HUES64 (cell line): ENCODE data around the gene RANBP17. TPM values are rescaled to one million over a fixed set of nuclear protein-coding genes. Genes with fewer than 3 reads are reported as not detected.
"Not testable (repeated sequence)": the region's sequence is repeated elsewhere in the genome, so short reads cannot be mapped to it uniquely, and the experiment has no call there.

Source experiments
- H3K27ac ChIP-seq: 2 replicates; pipeline ENCODE4 v1.7.0; 2013; ENCODE audit warnings: low read depth, low read length, inconsistent platforms
- H3K27me3 ChIP-seq: 2 replicates; pipeline ENCODE4 v1.6.1; 2013; ENCODE audit warnings: mild to moderate bottlenecking, low read length; ENCODE audit not compliant: insufficient read depth
- H3K36me3 ChIP-seq: 2 replicates; pipeline ENCODE4 v1.6.1; 2013; ENCODE audit warnings: mild to moderate bottlenecking, low read length; ENCODE audit not compliant: insufficient read depth
- H3K4me1 ChIP-seq: 2 replicates; pipeline ENCODE4 v1.6.1; 2013; ENCODE audit warnings: mild to moderate bottlenecking, low read length, moderate library complexity; ENCODE audit not compliant: insufficient read depth
- H3K4me3 ChIP-seq: 2 replicates; pipeline ENCODE4 v1.5.1; 2013; ENCODE audit warnings: mild to moderate bottlenecking, low read length, moderate library complexity
- H3K9ac ChIP-seq: 2 replicates; pipeline ENCODE4 v1.6.1; 2013; ENCODE audit warnings: mild to moderate bottlenecking, low read depth, low read length
- H3K9me3 ChIP-seq: 2 replicates; pipeline ENCODE4 v1.6.1; 2013; ENCODE audit warnings: low read depth, low read length; ENCODE audit not compliant: insufficient read depth
- WGBS: fragments of 150-250, 120-280 bp; methylation state at CpG from one replicate; pipeline ENCODE4 v1.1.7; 2013; ENCODE audit warnings: missing lambda C conversion rate; 5-methylcytosine and 5-hydroxymethylcytosine counted together
- polyA plus RNA-seq, 2 experiments: library from polyadenylated mRNA; stranded (reverse); fragments of 50-300 nt; gene quantifications; one replicate each; pipeline ENCODE4 v1.2.3, GENCODE V29; 2013

Gene RANBP17
- 4.7 TPM for polyA plus RNA-seq (2013, experiment 1 of 2)
- polyA plus RNA-seq (2013, experiment 2 of 2), result 4.9 TPM

DNA sequence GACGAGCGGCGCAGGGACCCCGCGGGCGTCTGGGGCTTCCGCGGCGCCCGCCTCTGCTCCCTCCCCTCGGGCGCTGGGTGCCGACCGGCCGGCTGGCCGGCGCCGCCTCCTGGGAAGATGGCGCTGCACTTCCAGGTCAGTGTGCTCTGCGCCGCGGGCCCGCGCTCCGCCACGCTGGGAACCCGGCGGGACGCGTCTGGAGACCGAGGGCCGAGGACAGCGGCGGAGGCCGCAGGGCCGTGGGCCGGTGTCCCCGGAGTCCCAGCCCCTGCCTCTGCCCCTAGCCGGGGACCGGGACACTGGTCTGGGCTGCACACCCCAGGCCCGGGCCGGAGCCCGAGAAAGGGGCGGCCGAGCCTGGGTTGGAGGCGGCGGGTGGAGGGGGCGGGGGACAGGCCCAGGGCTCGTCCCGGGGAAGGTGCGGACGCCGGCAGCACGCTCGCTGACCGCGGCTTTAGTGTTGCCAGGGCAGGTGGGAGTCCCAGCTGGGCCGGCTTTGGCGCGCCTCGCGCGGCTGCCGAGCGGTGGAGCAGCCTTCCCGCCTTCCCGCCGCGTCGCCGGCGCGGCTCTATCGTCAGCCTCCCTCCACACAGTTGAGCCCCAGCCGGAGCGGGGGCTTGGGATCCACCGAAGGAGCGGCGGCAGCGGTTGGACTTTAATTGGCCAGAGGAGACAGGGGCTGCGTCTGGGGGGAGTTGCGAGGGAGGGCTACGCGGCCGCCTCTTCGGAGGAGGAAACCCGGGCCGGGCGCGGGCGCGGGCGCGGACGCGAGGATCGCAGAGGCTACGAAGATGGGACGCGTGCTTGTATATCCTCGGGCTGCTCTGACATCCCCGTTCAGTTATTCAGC lies at the start of gene RANBP17:
Gene RANBP17, plus strand, starts transcription at position 102 of the 850 bp plus-strand sequence.
- WGBS, result under 1% methylated on average over 102 of the region's 102 CpGs
- peaks cover 7% of the 10 kb centered on the region; the same call in 1 of the 2 replicates for H3K4me1 ChIP-seq
- peak within 1 kb of the TSS; percentile 79 for H3K9ac ChIP-seq
- H3K36me3 ChIP-seq, result no peaks in the 10 kb centered on the region
- H3K4me3 ChIP-seq, result peak within 1 kb of the TSS; percentile 79
- peaks cover 13% of the 10 kb centered on the region for H3K9me3 ChIP-seq
- H3K27ac ChIP-seq, result peak within 1 kb of the TSS; percentile 72; the same call in 1 of the 2 replicates
- peaks cover 13% of the 10 kb centered on the region for H3K27me3 ChIP-seq

DNA sequence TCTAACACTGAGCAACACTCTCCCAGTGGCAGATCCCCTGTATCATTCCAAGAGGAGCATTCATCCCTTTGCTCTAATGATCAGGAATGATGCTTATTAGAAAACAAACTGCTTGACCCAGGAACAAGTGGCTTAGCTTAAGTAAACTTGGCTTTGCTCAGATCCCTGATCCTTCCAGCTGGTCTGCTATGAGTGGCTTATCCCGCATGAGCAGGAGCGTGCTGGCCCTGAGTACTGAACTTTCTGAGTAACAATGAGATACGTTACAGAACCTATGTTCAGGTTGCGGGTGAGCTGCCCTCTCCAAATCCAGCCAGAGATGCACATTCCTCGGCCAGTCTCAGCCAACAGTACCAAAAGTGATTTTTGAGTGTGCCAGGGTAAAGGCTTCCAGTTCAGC lies 48.6 kb upstream of the RANBP17 start:
- H3K4me1 ChIP-seq, result no peaks in the 10 kb centered on the region
- H3K36me3 ChIP-seq, result no peaks in the 10 kb centered on the region
- no peaks in the 10 kb centered on the region for H3K27me3 ChIP-seq
- no peak overlapping the region for H3K27ac ChIP-seq
- 89% methylated on average over 5 of the region's 5 CpGs for WGBS
- no peak overlapping the region for H3K4me3 ChIP-seq
- H3K9me3 ChIP-seq, result no peaks in the 10 kb centered on the region
- no peak overlapping the region for H3K9ac ChIP-seq

DNA sequence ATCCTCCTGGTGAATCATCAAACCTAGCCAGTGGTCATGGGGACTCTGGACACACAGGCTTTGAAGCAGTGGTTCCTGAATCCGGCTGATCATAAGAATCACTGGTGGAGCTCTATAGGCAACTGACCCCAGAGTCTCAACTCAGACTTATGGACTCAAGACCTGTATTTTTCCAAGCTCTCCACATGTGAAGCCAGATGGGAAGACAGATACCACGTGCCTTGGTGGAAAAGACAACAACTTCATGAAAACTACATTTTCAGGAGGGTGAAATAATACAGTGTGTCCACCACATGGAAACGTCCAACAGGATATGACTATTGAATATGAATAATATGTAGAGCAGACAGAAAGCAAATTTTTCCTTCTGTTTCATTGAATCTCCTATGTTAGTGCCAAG lies 44.6 kb upstream of the RANBP17 start:
- Histone ChIP-seq H3K9ac (no peak overlapping the region), H3K27me3 (no peaks in the 10 kb centered on the region), H3K4me3 (no peak overlapping the region), H3K9me3 (no peaks in the 10 kb centered on the region), H3K27ac (no peak overlapping the region), H3K36me3 (no peaks in the 10 kb centered on the region), H3K4me1 (no peaks in the 10 kb centered on the region)
- 96% methylated on average over 3 of the region's 3 CpGs for WGBS

DNA sequence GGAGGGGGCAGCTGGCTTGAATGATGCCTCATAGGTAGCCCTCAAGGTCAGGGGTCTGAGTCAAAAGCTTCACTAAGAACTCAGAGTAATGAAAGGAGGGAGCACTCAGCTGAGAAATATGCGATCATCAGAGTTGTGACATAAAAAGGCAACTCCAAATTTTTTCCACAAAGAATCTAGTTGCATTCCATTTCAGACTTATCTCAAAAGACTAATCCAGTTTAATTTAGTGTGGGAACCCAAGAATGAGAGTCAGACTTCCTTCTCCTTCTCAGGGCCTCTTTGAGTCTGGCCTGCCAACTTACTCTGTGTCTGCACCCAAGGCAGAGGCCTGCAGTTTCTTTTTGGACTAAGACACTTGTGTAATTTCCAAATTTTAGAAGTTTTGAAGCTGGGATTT lies 43.6 kb upstream of the RANBP17 start:
- Histone ChIP-seq H3K9me3 (no peaks in the 10 kb centered on the region), H3K27ac (no peak overlapping the region), H3K27me3 (no peaks in the 10 kb centered on the region), H3K9ac (no peak overlapping the region), H3K4me1 (no peaks in the 10 kb centered on the region), H3K36me3 (no peaks in the 10 kb centered on the region), H3K4me3 (no peak overlapping the region)
- WGBS, result 82% methylated on average over 1 of the region's 1 CpG

DNA sequence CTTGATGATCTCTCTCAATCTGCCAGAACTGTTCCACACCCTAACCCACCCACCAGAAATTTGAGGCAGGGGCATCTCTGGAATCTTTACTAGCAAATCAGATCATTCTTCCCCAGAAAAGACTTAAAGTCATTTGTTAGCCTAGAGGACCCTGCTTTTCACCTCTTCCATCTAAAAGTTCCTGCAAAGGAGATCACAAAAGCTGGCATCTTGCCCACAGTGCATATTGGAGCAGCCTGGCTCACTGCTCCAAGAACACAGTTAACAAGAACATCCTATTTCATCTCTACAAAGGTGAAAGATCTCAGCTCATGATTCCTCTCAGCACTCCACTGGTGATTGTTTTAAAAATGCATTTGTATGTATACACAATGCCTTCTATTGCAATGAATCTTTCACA lies 42.0 kb upstream of the RANBP17 start:
- Histone ChIP-seq H3K9me3 (peaks cover 3% of the 10 kb centered on the region), H3K27ac (no peak overlapping the region), H3K36me3 (no peaks in the 10 kb centered on the region), H3K4me1 (no peaks in the 10 kb centered on the region), H3K4me3 (no peak overlapping the region), H3K27me3 (no peaks in the 10 kb centered on the region), H3K9ac (no peak overlapping the region)

DNA sequence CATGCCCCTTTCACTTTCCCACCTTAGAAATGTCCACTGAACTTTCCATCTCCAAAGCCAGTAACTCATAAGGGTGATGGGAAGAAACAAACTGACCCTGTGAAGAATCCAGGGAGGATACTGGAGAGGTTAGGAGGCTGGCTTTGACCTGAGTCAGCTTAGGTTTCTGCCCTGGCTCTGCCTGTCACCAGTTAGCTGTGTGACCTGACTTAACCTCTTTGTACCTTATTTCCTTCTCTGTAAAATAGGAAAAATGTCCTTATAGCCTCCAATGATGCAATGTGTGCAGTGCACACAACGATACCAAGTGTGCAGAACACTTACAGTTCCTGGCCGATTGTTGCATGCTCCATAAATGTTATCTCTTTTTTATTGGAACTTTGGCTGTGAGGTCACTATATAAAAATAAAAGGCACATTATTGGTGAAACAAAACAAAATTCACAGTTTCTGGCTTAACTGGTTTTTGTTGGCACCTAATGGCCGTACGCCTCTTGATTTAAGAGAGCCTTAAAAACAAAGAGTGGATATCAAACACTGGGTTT lies 40.5 kb upstream of the RANBP17 start:
- Histone ChIP-seq H3K9ac (no peak overlapping the region), H3K27me3 (no peaks in the 10 kb centered on the region)

DNA sequence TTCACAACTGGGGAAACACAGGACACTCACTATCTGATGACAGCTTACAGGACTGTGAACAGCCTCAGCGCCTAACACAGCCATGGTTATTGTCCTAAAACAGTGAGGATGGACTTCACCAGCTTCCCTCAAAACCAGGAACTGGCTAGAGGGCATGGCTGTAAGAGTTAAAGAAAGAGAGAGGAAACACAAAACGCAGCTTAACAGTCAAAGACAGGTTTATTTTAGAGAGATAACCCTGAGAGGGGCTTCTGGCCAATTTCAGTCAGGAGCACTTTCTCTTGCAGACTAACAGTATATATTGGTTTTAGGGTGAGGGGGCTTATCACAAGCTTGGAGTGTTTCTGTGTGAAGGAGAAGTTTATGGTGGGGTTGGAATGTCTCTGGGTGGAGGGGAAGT lies 35.7 kb upstream of the RANBP17 start:
- H3K9me3 ChIP-seq, result peaks cover 25% of the 10 kb centered on the region
- H3K4me1 ChIP-seq, result no peaks in the 10 kb centered on the region
- no peak overlapping the region for H3K27ac ChIP-seq
- H3K36me3 ChIP-seq, result no peaks in the 10 kb centered on the region
- 90% methylated on average over 2 of the region's 2 CpGs for WGBS
- H3K27me3 ChIP-seq, result no peaks in the 10 kb centered on the region
- no peak overlapping the region for H3K4me3 ChIP-seq
- H3K9ac ChIP-seq, result no peak overlapping the region

More for the DNA sequence above, 40.5 kb upstream of the RANBP17 start:
- Histone ChIP-seq H3K9me3 (peaks cover 15% of the 10 kb centered on the region), H3K4me3 (no peak overlapping the region), H3K27ac (no peak overlapping the region), H3K36me3 (no peaks in the 10 kb centered on the region), H3K4me1 (no peaks in the 10 kb centered on the region)
- 95% methylated on average over 4 of the region's 4 CpGs for WGBS

DNA sequence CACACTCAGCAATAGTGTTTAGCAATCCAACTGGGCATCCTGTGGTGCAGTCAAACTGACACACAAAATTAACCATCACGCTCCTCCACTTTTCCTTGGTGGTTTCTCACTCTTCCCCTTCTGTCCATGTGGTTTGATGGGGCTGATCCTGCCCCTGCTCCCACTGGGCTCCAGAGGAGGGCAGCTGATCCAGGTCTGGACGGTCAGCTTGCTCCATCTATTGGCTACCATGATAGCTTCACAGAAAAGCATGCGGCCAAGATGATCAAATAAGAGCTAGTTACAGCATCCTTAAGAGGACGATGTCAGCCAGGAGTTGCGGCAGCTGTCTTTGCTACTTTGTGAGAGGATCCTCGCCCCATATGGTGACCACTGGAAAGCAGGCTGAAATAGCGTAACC lies 29.6 kb upstream of the RANBP17 start:
- H3K36me3 ChIP-seq, result no peaks in the 10 kb centered on the region
- H3K9ac ChIP-seq, result no peak overlapping the region
- WGBS, result 84% methylated on average over 7 of the region's 7 CpGs
- no peak overlapping the region for H3K27ac ChIP-seq
- H3K27me3 ChIP-seq, result no peaks in the 10 kb centered on the region
- peaks cover 4% of the 10 kb centered on the region; the same call in 1 of the 2 replicates for H3K9me3 ChIP-seq
- no peak overlapping the region for H3K4me3 ChIP-seq
- H3K4me1 ChIP-seq, result no peaks in the 10 kb centered on the region

DNA sequence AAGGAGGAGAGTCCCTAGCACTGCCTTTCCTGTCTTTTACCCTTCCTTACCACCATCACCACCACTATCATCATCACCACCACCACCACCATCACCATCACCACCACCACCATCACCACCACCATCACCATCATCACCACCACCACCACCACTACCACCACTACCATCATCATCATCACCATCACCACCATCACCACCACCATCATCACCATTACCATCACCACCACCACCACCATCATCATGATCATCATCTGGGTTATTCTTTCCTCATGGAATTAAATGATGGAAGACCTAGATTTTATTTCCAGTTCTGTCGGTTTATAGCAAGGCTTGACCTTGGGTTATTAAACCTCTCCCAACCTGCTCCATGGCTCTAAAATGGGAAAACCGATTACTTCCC lies 27.8 kb upstream of the RANBP17 start:
- H3K36me3 ChIP-seq, H3K27ac ChIP-seq, H3K27me3 ChIP-seq, H3K4me1 ChIP-seq, H3K4me3 ChIP-seq, H3K9ac ChIP-seq, H3K9me3 ChIP-seq: not testable (repeated sequence)
- 97% methylated on average over 2 of the region's 2 CpGs for WGBS

DNA sequence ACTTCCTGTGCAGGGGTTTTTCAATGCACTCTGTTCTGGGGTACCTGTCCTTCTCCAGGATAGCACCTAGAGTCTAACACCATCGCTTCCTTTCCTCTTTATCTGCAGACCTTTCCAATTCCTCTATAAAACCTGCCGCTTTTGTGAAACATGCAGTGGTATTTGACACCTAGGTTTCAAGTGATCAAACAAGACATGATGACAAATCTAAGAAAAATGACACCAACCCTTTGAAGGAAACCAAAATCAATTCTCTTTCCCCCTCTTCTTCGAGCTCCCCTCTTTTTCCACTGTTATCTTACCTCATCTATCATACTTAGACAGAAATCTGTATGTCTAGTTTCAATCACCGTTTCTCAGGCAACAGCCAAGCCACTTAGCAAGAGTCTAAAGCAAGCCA lies 25.6 kb upstream of the RANBP17 start:
- Histone ChIP-seq H3K4me1 (no peaks in the 10 kb centered on the region), H3K27ac (no peak overlapping the region), H3K27me3 (no peaks in the 10 kb centered on the region), H3K9me3 (no peaks in the 10 kb centered on the region), H3K4me3 (no peak overlapping the region), H3K36me3 (no peaks in the 10 kb centered on the region), H3K9ac (no peak overlapping the region)
- WGBS, result 82% methylated on average over 4 of the region's 4 CpGs

DNA sequence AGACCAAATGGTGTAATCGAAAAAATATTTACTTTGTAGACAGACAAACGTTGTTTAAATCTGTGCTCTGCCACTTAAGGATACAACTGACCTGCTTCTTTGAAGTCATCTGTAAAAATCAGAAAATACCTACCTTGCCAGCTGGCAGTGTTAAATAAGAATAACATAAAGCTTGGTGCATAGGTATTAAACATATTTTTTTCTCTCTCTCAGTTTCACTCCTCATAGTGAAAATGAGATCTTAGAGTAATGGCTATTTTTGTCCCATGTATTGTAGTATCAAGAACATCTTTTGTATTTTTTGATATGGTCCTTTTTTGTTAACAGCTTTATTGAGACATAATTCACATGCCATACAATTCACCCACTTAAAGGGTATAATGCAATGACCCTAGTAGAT lies 17.9 kb upstream of the RANBP17 start:
- H3K27me3 ChIP-seq, result no peaks in the 10 kb centered on the region
- no peak overlapping the region for H3K4me3 ChIP-seq
- no peaks in the 10 kb centered on the region for H3K9me3 ChIP-seq
- H3K4me1 ChIP-seq, result no peaks in the 10 kb centered on the region
- 100% methylated on average over 2 of the region's 2 CpGs for WGBS
- H3K27ac ChIP-seq, result no peak overlapping the region
- no peak overlapping the region for H3K9ac ChIP-seq
- H3K36me3 ChIP-seq, result no peaks in the 10 kb centered on the region
